ENCODE data around the gene NPDC1.

DNA sequence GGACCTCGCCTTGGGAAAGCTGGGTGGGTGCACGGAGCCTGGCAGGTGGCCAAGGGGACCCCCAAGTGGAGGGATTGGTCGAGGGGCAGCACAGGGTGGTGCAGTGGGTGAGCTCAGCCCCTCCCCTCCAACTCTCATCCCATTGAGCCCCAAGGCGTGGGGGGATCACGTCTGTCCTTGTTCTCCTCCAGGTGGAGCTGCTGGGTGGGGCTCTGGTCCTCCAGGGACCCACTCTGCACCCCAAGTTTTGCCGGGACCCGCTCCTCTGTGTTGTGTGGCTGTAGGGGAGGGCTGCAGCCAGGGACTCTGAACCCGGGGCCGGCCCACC is 10.5 kb downstream of the NPDC1 start:
- TF ChIP-seq POLR2AphosphoS5 (IDR thresholded peaks at IDR 0.05; ENCODE audit: low read depth, low read length) = no peak
- TF ChIP-seq POLR2A (IDR thresholded peaks at IDR 0.05; ENCODE audit: low read depth, low read length) = no peak
